ENCODE data around the gene PLCXD3.

DNA sequence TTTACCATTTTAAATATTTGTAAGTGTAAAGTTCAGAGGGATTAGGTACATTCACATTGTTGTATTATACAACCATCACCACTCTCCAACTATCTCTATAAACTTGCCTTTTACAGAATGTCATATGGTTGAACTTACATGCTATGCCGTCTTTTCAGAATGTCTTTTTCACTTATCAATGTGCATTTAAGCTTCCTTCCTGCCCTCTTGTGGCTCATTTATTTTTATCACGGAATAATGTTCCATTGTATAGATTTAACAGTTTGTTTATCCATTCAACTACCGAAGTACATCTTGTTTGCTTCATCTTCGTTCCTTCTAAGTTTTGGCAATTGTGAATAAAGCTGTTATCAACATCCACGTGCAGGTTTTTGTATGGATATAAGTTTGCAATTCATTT, 163.8 kb downstream of the PLCXD3 start:
- TF ChIP-seq, protein P1, sequence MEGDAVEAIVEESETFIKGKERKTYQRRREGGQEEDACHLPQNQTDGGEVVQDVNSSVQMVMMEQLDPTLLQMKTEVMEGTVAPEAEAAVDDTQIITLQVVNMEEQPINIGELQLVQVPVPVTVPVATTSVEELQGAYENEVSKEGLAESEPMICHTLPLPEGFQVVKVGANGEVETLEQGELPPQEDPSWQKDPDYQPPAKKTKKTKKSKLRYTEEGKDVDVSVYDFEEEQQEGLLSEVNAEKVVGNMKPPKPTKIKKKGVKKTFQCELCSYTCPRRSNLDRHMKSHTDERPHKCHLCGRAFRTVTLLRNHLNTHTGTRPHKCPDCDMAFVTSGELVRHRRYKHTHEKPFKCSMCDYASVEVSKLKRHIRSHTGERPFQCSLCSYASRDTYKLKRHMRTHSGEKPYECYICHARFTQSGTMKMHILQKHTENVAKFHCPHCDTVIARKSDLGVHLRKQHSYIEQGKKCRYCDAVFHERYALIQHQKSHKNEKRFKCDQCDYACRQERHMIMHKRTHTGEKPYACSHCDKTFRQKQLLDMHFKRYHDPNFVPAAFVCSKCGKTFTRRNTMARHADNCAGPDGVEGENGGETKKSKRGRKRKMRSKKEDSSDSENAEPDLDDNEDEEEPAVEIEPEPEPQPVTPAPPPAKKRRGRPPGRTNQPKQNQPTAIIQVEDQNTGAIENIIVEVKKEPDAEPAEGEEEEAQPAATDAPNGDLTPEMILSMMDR (conservative IDR thresholded peaks at IDR 0.05) = peak; percentile 36
- TF ChIP-seq ZFX (IDR thresholded peaks at IDR 0.05) = no peak

All from C4-2B (cell line).